HL-60 (cell line): Measurements from ENCODE around the gene KMT2A.

Source experiments
- TF ChIP-seq, protein P1 (sequence below): IDR thresholded peaks from one replicate; pipeline ENCODE4 v1.5.1; 2011; ENCODE audit warnings: low read length, control low read depth, inconsistent platforms; ENCODE audit not compliant: insufficient read depth
- TF ChIP-seq, protein P2 (sequence below): IDR thresholded peaks from 2 replicates; pipeline ENCODE4 v1.6.1; 2012; ENCODE audit warnings: low read depth; ENCODE audit not compliant: insufficient replicate concordance

DNA sequence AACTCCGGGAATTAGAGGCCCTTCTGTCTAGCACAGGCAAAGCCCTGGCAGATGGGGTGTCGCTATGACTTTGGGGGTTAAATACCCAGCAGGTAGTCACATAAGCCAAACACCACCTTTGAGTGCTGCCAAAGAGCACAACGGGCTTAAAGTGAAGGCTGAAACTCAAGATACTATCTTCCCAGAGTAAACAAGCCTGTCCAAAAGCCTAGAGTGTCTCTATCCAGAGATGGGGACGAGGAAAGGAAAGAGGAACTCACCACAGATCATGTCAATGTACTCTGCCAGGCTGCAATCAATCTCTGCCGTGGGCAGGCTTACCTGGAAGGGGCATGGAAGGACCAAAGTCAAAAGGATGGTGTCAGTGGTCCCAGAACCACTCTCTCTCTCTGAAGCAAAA is 109.2 kb downstream of the KMT2A start:
- TF ChIP-seq, protein P1, sequence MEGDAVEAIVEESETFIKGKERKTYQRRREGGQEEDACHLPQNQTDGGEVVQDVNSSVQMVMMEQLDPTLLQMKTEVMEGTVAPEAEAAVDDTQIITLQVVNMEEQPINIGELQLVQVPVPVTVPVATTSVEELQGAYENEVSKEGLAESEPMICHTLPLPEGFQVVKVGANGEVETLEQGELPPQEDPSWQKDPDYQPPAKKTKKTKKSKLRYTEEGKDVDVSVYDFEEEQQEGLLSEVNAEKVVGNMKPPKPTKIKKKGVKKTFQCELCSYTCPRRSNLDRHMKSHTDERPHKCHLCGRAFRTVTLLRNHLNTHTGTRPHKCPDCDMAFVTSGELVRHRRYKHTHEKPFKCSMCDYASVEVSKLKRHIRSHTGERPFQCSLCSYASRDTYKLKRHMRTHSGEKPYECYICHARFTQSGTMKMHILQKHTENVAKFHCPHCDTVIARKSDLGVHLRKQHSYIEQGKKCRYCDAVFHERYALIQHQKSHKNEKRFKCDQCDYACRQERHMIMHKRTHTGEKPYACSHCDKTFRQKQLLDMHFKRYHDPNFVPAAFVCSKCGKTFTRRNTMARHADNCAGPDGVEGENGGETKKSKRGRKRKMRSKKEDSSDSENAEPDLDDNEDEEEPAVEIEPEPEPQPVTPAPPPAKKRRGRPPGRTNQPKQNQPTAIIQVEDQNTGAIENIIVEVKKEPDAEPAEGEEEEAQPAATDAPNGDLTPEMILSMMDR, result no peak
- TF ChIP-seq, protein P2, sequence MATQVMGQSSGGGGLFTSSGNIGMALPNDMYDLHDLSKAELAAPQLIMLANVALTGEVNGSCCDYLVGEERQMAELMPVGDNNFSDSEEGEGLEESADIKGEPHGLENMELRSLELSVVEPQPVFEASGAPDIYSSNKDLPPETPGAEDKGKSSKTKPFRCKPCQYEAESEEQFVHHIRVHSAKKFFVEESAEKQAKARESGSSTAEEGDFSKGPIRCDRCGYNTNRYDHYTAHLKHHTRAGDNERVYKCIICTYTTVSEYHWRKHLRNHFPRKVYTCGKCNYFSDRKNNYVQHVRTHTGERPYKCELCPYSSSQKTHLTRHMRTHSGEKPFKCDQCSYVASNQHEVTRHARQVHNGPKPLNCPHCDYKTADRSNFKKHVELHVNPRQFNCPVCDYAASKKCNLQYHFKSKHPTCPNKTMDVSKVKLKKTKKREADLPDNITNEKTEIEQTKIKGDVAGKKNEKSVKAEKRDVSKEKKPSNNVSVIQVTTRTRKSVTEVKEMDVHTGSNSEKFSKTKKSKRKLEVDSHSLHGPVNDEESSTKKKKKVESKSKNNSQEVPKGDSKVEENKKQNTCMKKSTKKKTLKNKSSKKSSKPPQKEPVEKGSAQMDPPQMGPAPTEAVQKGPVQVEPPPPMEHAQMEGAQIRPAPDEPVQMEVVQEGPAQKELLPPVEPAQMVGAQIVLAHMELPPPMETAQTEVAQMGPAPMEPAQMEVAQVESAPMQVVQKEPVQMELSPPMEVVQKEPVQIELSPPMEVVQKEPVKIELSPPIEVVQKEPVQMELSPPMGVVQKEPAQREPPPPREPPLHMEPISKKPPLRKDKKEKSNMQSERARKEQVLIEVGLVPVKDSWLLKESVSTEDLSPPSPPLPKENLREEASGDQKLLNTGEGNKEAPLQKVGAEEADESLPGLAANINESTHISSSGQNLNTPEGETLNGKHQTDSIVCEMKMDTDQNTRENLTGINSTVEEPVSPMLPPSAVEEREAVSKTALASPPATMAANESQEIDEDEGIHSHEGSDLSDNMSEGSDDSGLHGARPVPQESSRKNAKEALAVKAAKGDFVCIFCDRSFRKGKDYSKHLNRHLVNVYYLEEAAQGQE, result no peak
